Measurements from ENCODE around the gene ZNF749.

GRCh38 chr19:57441979-57442752 is 7.0 kb downstream of the ZNF749 start:
- TF ChIP-seq CTCF (IDR thresholded peaks at IDR 0.05 in 8 of 11, conservative IDR thresholded peaks at IDR 0.05 in 3 of 11), result no peak
- TF ChIP-seq POLR2A (IDR thresholded peaks at IDR 0.05), result no peak
- TF ChIP-seq POLR2AphosphoS5 (IDR thresholded peaks at IDR 0.05), result no peak
